ENCODE data around the gene CEACAM19.
"Not testable (repeated sequence)": the region's sequence is repeated elsewhere in the genome, so short reads cannot be mapped to it uniquely, and the experiment has no call there.

Gene CEACAM19

GRCh38 chr19:44671400-44671799, at the start of gene CEACAM19:
CEACAM19 (plus strand) TSS chr19:44671482; CDS start chr19:44671932, 450 bp downstream.
- Histone ChIP-seq H3K36me3 (ENCODE audit: insufficient read depth, low read length) (no peaks in the 10 kb centered on the region), H3K27me3 (ENCODE audit: insufficient read depth, low read length) (no peaks in the 10 kb centered on the region), H3K4me3 (ENCODE audit: low read length) (no peak within 1 kb of the TSS), H3K4me1 (ENCODE audit: insufficient read depth, low read length) (no peaks in the 10 kb centered on the region), H2AFZ (ENCODE audit: low read depth, low read length) (no peak within 1 kb of the TSS), H3K9me3 (ENCODE audit: low read length) (no peaks in the 10 kb centered on the region)

- no peak overlapping the region for H2AFZ ChIP-seq (ENCODE audit: low read depth, low read length)
- H3K27me3 ChIP-seq (ENCODE audit: insufficient read depth, low read length) = no peaks in the 10 kb centered on the region
- H3K4me1 ChIP-seq (ENCODE audit: insufficient read depth, low read length) = no peaks in the 10 kb centered on the region
- no peaks in the 10 kb centered on the region for H3K36me3 ChIP-seq (ENCODE audit: insufficient read depth, low read length)
- H3K9me3 ChIP-seq (ENCODE audit: low read length) = no peaks in the 10 kb centered on the region
- H3K4me3 ChIP-seq (ENCODE audit: low read length) = no peak overlapping the region
Observed at GRCh38 chr19:44623080-44623479, 48.2 kb upstream of the CEACAM19 start.

- Histone ChIP-seq H3K36me3 (ENCODE audit: insufficient read depth, low read length) (no peaks in the 10 kb centered on the region), H3K27me3 (ENCODE audit: insufficient read depth, low read length) (no peaks in the 10 kb centered on the region), H3K9me3 (ENCODE audit: low read length) (no peaks in the 10 kb centered on the region)
Observed at GRCh38 chr19:44623626-44624025, 47.7 kb upstream of the CEACAM19 start.

GRCh38 chr19:44624840-44625354, 46.4 kb upstream of the CEACAM19 start:
- Histone ChIP-seq H2AFZ (ENCODE audit: low read depth, low read length) (no peak overlapping the region), H3K9me3 (ENCODE audit: low read length) (no peaks in the 10 kb centered on the region), H3K4me3 (ENCODE audit: low read length) (no peak overlapping the region), H3K36me3 (ENCODE audit: insufficient read depth, low read length) (no peaks in the 10 kb centered on the region), H3K4me1 (ENCODE audit: insufficient read depth, low read length) (no peaks in the 10 kb centered on the region), H3K27me3 (ENCODE audit: insufficient read depth, low read length) (no peaks in the 10 kb centered on the region)

More at GRCh38 chr19:44623626-44624025, 47.7 kb upstream of the CEACAM19 start:
- no peak overlapping the region for H3K4me3 ChIP-seq (ENCODE audit: low read length)
- no peak overlapping the region for H2AFZ ChIP-seq (ENCODE audit: low read depth, low read length)
- no peaks in the 10 kb centered on the region for H3K4me1 ChIP-seq (ENCODE audit: insufficient read depth, low read length)

GRCh38 chr19:44625637-44626036, 45.6 kb upstream of the CEACAM19 start:
- not testable (repeated sequence) for H3K36me3 ChIP-seq (ENCODE audit: insufficient read depth, low read length); H3K27me3 ChIP-seq (ENCODE audit: insufficient read depth, low read length); H3K9me3 ChIP-seq (ENCODE audit: low read length); H2AFZ ChIP-seq (ENCODE audit: low read depth, low read length); H3K4me1 ChIP-seq (ENCODE audit: insufficient read depth, low read length); H3K4me3 ChIP-seq (ENCODE audit: low read length)

GRCh38 chr19:44626048-44626624, 45.1 kb upstream of the CEACAM19 start:
- Histone ChIP-seq H3K4me3 (ENCODE audit: low read length) (no peak overlapping the region), H3K9me3 (ENCODE audit: low read length) (no peaks in the 10 kb centered on the region), H2AFZ (ENCODE audit: low read depth, low read length) (no peak overlapping the region), H3K36me3 (ENCODE audit: insufficient read depth, low read length) (no peaks in the 10 kb centered on the region), H3K4me1 (ENCODE audit: insufficient read depth, low read length) (no peaks in the 10 kb centered on the region), H3K27me3 (ENCODE audit: insufficient read depth, low read length) (no peaks in the 10 kb centered on the region)

- H3K27me3 ChIP-seq (ENCODE audit: insufficient read depth, low read length) = no peaks in the 10 kb centered on the region
- H3K36me3 ChIP-seq (ENCODE audit: insufficient read depth, low read length) = no peaks in the 10 kb centered on the region
- H3K4me1 ChIP-seq (ENCODE audit: insufficient read depth, low read length) = no peaks in the 10 kb centered on the region
- H3K9me3 ChIP-seq (ENCODE audit: low read length) = no peaks in the 10 kb centered on the region
- H2AFZ ChIP-seq (ENCODE audit: low read depth, low read length) = no peak overlapping the region
- H3K4me3 ChIP-seq (ENCODE audit: low read length) = no peak overlapping the region
Observed at GRCh38 chr19:44627631-44628030, 43.7 kb upstream of the CEACAM19 start.

GRCh38 chr19:44628793-44629192, 42.5 kb upstream of the CEACAM19 start:
- H2AFZ ChIP-seq (ENCODE audit: low read depth, low read length) = no peak overlapping the region
- H3K4me3 ChIP-seq (ENCODE audit: low read length) = no peak overlapping the region
- no peaks in the 10 kb centered on the region for H3K36me3 ChIP-seq (ENCODE audit: insufficient read depth, low read length)
- no peaks in the 10 kb centered on the region for H3K9me3 ChIP-seq (ENCODE audit: low read length)
- no peaks in the 10 kb centered on the region for H3K27me3 ChIP-seq (ENCODE audit: insufficient read depth, low read length)
- H3K4me1 ChIP-seq (ENCODE audit: insufficient read depth, low read length) = no peaks in the 10 kb centered on the region

GRCh38 chr19:44631611-44632010, 39.7 kb upstream of the CEACAM19 start:
- H3K4me1 ChIP-seq (ENCODE audit: insufficient read depth, low read length); H3K4me3 ChIP-seq (ENCODE audit: low read length); H3K9me3 ChIP-seq (ENCODE audit: low read length); H3K36me3 ChIP-seq (ENCODE audit: insufficient read depth, low read length); H3K27me3 ChIP-seq (ENCODE audit: insufficient read depth, low read length); H2AFZ ChIP-seq (ENCODE audit: low read depth, low read length): not testable (repeated sequence)

- not testable (repeated sequence) for H3K27me3 ChIP-seq (ENCODE audit: insufficient read depth, low read length); H3K36me3 ChIP-seq (ENCODE audit: insufficient read depth, low read length); H2AFZ ChIP-seq (ENCODE audit: low read depth, low read length)
Observed at GRCh38 chr19:44634058-44634457, 37.2 kb upstream of the CEACAM19 start.

GRCh38 chr19:44634785-44635184, 36.5 kb upstream of the CEACAM19 start:
- Histone ChIP-seq H3K27me3 (ENCODE audit: insufficient read depth, low read length) (no peaks in the 10 kb centered on the region), H3K4me1 (ENCODE audit: insufficient read depth, low read length) (no peaks in the 10 kb centered on the region), H3K36me3 (ENCODE audit: insufficient read depth, low read length) (no peaks in the 10 kb centered on the region), H3K9me3 (ENCODE audit: low read length) (no peaks in the 10 kb centered on the region), H2AFZ (ENCODE audit: low read depth, low read length) (no peak overlapping the region), H3K4me3 (ENCODE audit: low read length) (no peak overlapping the region)

More at GRCh38 chr19:44634058-44634457, 37.2 kb upstream of the CEACAM19 start:
- H3K4me1 ChIP-seq (ENCODE audit: insufficient read depth, low read length); H3K9me3 ChIP-seq (ENCODE audit: low read length); H3K4me3 ChIP-seq (ENCODE audit: low read length): not testable (repeated sequence)

- no peaks in the 10 kb centered on the region for H3K27me3 ChIP-seq (ENCODE audit: insufficient read depth, low read length)
- H3K4me3 ChIP-seq (ENCODE audit: low read length) = no peak overlapping the region
- H3K4me1 ChIP-seq (ENCODE audit: insufficient read depth, low read length) = no peaks in the 10 kb centered on the region
- no peak overlapping the region for H2AFZ ChIP-seq (ENCODE audit: low read depth, low read length)
- no peaks in the 10 kb centered on the region for H3K9me3 ChIP-seq (ENCODE audit: low read length)
- H3K36me3 ChIP-seq (ENCODE audit: insufficient read depth, low read length) = no peaks in the 10 kb centered on the region
Observed at GRCh38 chr19:44635581-44636438, 35.5 kb upstream of the CEACAM19 start.

All from neuron (in vitro differentiated cells).